AG10803 (cell line): ENCODE measurements around the gene XPNPEP2.

Source experiments
- DNase-seq: peaks from one replicate; pipeline ENCODE4 v3.0.0; 2010; ENCODE audit warnings: low read depth
- H3K4me3 ChIP-seq: 2 replicates; pipeline ENCODE4 v1.5.1; 2011; ENCODE audit warnings: mild to moderate bottlenecking, low read length, control low read depth
- CTCF ChIP-seq: conservative IDR thresholded peaks from 2 replicates; pipeline ENCODE4 v1.5.1; 2011; ENCODE audit warnings: mild to moderate bottlenecking, low read length, control low read depth, inconsistent platforms

XPNPEP2 gene

GRCh38 chrX:129790146-129790545, 51.4 kb downstream of the XPNPEP2 start:
- DNase-seq, result no peak
- H3K4me3 ChIP-seq, result no peak overlapping the region
- TF ChIP-seq CTCF, result no peak

GRCh38 chrX:129790808-129791207, 52.0 kb downstream of the XPNPEP2 start:
- no peak for DNase-seq
- H3K4me3 ChIP-seq, result no peak overlapping the region
- no peak for TF ChIP-seq CTCF

GRCh38 chrX:129791336-129791735, 52.6 kb downstream of the XPNPEP2 start:
- TF ChIP-seq CTCF, result no peak
- no peak overlapping the region for H3K4me3 ChIP-seq
- no peak for DNase-seq

- no peak for DNase-seq
- no peak for TF ChIP-seq CTCF
- no peak overlapping the region for H3K4me3 ChIP-seq
Measured at GRCh38 chrX:129791961-129792570, 53.3 kb downstream of the XPNPEP2 start.

- no peak for TF ChIP-seq CTCF
- no peak overlapping the region for H3K4me3 ChIP-seq
- DNase-seq, result no peak
Measured at GRCh38 chrX:129792586-129793291, 54.0 kb downstream of the XPNPEP2 start.

GRCh38 chrX:129793604-129794191, 54.9 kb downstream of the XPNPEP2 start:
- no peak for DNase-seq
- no peak overlapping the region for H3K4me3 ChIP-seq
- no peak for TF ChIP-seq CTCF

GRCh38 chrX:129795584-129795983, 56.8 kb downstream of the XPNPEP2 start:
- H3K4me3 ChIP-seq, result no peak overlapping the region
- no peak for DNase-seq
- TF ChIP-seq CTCF, result no peak
